ENCODE results near the gene CCDC74B.
"Not testable (repeated sequence)": the region's sequence is repeated elsewhere in the genome, so short reads cannot be mapped to it uniquely, and the experiment has no call there.

CCDC74B gene

GRCh38 chr2:130165293-130166016, 20.5 kb upstream of the CCDC74B start:
- DNase-seq: no peak

DNA sequence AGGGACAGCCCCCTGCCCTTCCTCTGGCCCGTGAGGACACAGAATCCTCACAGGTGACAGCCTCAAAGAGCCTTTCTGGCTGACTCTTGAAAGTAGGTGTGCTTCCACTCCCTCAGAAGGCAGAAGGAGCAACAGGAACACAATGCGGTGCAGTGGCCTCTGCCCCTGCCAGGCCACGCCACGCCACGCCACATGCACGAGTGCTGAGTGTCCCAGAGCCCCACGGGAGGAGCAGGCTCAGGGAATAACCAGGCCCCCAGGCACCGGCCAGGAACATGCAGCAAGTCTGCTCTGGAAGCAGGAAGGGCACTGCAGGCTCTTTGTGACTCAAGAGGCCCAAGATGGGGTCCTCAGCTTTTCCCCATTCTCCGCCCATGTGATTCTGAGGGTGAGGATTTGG, 18.1 kb upstream of the CCDC74B start:
- DNase-seq: no peak

GRCh38 chr2:130162486-130162885, 17.6 kb upstream of the CCDC74B start:
- not testable (repeated sequence) for DNase-seq

GRCh38 chr2:130160838-130161705, 16.2 kb upstream of the CCDC74B start:
- not testable (repeated sequence) for DNase-seq

DNA sequence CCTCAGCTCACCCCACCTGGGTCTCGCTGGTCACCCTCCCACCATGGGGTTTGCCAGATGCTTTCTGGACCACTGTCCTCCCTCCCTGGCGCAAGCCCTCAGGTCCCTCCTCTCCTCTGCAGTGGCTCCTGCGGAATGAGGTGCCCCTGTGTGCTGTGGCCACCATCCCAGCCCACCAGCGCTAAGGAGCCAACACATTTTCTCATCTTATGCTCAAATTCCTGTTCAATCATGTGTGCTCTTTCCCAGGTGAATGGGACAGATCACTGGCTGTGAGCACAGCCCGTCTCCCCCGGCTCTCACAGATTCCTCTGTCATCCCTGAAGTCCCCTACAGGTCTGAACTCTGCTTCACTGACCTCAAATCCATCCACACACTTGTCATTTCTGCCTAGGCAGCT, 15.2 kb upstream of the CCDC74B start:
- DNase-seq: no peak

- DNase-seq: not testable (repeated sequence)
These were observed 14.5 kb upstream of the CCDC74B start for GRCh38 chr2:130159376-130159775.

DNA sequence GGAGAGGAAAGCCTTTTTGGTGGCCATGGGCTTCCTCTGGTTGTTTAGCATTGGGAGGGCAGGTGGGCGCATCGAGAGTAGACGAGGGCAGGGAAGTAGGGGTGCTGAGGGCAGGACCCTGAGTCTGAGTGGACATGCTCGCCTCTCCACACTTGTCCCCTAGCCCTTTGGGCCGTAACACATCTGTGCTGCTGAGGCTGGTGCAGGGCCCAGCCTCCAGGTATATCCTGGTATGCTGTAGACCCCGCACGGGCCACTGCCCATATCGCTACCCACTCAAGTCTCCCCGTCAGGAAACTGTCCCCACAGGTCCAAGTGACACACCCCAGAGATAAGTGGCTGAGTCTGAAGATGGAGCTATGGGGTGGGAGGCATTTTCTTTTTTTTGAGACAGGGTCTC, 13.7 kb upstream of the CCDC74B start:
- DNase-seq: no peak

GRCh38 chr2:130157825-130158514, 13.1 kb upstream of the CCDC74B start:
- not testable (repeated sequence) for DNase-seq

DNA sequence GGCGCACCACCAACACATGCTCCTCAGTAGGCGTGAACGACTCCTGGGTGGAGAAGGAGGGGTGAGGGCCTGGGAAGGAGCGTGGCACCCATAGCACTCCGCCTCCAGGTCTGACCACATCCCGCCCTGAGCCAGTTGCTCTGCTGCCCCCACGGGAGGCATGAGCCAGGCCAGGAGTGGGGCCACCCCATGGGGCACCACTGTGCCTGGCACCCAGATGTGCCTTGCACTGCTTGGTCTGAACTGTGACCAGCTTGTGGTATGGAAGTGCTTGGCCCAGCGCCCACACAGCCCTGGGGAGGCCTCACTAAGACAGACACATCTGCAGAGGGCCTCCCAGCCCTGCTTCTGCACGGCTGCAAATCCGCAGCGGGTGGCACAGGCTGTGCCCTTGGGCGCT, 12.4 kb upstream of the CCDC74B start:
- DNase-seq: not testable (repeated sequence)

DNA sequence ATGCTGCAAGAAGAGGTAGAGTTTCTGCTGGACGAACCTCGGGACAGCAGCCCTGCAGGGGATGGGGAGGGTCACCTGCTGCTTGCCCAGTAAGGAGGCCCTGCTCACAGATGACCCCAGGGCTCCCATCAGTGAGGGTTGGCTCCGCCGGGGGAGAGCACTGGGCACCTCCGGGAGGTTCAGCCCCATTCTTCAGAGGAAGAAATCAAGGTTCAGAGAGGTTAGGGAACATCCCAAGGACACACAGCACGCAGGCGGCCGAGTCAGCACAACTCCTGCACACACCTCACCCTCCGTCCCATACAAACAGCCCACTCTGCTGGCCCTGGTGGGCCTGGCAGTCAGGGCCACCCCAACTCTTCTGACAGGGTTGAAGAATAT, 11.7 kb upstream of the CCDC74B start:
- DNase-seq: no peak

DNA sequence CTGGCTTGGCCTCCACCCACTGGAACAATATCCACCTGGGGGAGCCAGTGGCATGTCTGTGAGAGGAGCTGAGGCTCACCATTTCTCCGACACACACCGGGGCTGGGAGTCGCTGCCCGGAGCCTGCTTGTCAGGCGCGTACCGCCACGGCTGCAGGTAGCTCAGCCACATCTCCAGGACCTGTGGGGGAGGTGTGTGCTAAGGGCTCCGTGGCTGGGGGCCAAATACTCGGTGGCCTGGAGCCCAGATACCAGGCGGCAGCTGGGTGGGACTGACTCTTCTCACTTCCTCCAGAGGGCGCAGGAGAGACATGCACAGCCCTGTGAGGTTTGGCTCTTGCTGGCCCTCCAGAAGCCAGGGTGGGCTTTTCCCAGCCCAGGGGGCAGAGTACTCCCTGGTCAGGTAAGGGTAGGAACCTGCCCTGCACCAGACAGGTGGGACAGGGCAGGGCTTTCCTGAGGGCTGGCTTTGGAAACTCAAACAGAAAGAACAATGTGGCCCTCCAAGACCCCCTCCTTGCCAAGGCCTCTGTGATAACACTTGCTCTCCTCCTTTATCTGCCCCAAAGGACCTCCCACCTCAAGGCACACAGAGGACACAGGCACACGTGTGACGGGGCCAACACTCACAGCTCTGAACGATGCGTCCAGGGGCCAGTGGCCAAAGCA, 11.2 kb upstream of the CCDC74B start:
- peak; percentile 39 for DNase-seq

GRCh38 chr2:130154773-130155765, 10.2 kb upstream of the CCDC74B start:
- DNase-seq: no peak

GRCh38 chr2:130154423-130154770, 9.5 kb upstream of the CCDC74B start:
- DNase-seq: not testable (repeated sequence)

DNA sequence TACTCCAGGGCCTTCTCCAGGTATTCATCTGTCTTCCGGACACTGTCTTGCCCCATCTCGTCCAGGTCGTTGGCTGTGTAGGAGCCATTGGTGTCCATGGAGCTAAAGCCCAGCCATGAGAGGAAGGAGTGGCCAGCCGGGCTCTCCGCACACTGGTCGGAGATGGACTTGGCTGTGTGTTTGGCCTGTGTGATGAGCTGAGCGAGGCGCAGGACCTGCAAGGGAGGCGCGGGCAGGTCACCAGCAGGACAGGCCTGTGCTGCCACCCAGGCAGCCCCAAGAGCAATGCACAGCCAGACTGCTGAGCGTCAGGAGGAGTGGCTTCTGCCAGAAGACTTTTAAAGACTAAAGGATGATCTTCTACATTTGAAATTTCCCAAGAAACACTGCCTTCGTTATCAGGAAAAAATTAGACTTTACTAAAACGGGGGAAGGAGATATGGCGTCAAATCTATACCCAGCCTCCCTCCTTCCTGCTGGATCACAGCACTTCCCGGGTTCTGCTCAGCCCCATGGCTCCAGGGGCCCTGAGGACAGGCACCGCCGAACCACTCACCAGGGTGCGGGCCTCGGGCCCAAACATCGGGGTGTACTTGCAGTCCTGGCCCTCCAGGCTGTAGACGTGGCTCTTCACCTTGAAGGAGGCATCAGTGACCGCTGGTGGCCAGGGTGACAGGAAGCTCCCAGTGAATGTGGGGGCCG, 9.0 kb upstream of the CCDC74B start:
- DNase-seq: not testable (repeated sequence)

DNA sequence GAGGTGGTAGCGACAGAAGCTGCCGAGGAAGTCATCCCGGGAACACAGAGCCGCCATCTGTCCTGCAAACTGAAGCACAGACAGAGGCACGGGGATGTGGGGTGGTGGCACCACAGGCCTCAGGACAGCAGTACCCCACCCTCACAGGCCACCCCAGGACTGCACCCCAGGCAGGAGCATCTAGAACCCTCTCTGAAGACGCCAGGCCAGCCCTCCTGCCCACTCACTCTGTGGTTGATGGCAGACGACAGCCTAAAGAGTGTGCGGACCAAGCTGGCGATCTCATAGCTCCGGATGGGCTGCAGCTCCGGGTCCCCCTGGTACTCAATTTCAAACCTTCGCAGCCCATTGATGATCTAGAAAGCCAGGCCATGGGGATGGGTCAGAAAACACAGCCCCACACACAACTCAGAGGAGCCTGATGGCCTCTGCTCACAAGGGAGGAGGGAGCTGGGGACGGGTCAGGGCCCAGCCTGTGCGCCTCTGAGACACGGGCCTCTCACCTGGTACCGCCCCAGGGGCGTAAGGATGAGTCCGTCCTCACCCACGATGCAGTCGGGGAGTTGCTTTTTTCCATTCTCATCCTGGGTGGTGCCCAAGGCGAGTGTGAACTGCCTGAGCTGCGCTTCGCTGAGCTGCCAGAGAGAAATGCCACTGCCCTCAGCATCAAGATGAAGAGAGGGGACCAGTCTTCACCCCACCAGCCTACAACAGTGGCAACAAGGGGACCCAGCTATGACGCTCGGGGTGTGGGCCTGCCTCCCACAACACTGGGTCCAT, 8.1 kb upstream of the CCDC74B start:
- DNase-seq: no peak

GRCh38 chr2:130152136-130152815, 7.4 kb upstream of the CCDC74B start:
- DNase-seq: not testable (repeated sequence)

GRCh38 chr2:130151145-130151512, 6.2 kb upstream of the CCDC74B start:
- DNase-seq: not testable (repeated sequence)

- no peak for DNase-seq
These were observed 5.6 kb upstream of the CCDC74B start for GRCh38 chr2:130150181-130151144.

All from NCI-H2081 treated with DMSO at 0.1 percent for 48 hours (cell line).